IPS DF 6.9 (cell line): ENCODE results near the gene CDRT15.
"Not testable (repeated sequence)": the region's sequence is repeated elsewhere in the genome, so short reads cannot be mapped to it uniquely, and the experiment has no call there.

ENCODE experiments used
- DNase-seq: peaks from one replicate; pipeline ENCODE4 v3.0.0-alpha.2; 2013; ENCODE audit warnings: low read depth, low spot score
- H3K27ac ChIP-seq: one replicate; pipeline ENCODE4 v1.5.1; 2013; ENCODE audit warnings: low read length, control low read depth
- H3K27me3 ChIP-seq: 2 replicates; pipeline ENCODE4 v1.6.1; 2013; ENCODE audit warnings: mild to moderate bottlenecking, low read length; ENCODE audit not compliant: control insufficient read depth, insufficient read depth
- H3K36me3 ChIP-seq: 2 replicates; pipeline ENCODE4 v1.6.1; 2013; ENCODE audit warnings: low read length; ENCODE audit not compliant: control insufficient read depth, insufficient read depth
- H3K4me1 ChIP-seq: 2 replicates; pipeline ENCODE4 v1.6.1; 2013; ENCODE audit warnings: low read length; ENCODE audit not compliant: control insufficient read depth, insufficient read depth
- H3K4me3 ChIP-seq: 2 replicates; pipeline ENCODE4 v1.5.1; 2013; ENCODE audit warnings: mild to moderate bottlenecking, low read length
- H3K9me3 ChIP-seq: 2 replicates; pipeline ENCODE4 v1.6.1; 2013; ENCODE audit warnings: low read length, inconsistent platforms; ENCODE audit not compliant: control insufficient read depth, insufficient read depth
- WGBS: extraction: QIAGEN DNeasy Blood & Tissue Kit; methylation state at CpG from one replicate; pipeline ENCODE4 v1.1.7; 2013; ENCODE audit warnings: mixed read lengths, missing lambda C conversion rate; ENCODE audit not compliant: insufficient read length, insufficient coverage; 5-methylcytosine and 5-hydroxymethylcytosine counted together

The CDRT15 gene

DNA sequence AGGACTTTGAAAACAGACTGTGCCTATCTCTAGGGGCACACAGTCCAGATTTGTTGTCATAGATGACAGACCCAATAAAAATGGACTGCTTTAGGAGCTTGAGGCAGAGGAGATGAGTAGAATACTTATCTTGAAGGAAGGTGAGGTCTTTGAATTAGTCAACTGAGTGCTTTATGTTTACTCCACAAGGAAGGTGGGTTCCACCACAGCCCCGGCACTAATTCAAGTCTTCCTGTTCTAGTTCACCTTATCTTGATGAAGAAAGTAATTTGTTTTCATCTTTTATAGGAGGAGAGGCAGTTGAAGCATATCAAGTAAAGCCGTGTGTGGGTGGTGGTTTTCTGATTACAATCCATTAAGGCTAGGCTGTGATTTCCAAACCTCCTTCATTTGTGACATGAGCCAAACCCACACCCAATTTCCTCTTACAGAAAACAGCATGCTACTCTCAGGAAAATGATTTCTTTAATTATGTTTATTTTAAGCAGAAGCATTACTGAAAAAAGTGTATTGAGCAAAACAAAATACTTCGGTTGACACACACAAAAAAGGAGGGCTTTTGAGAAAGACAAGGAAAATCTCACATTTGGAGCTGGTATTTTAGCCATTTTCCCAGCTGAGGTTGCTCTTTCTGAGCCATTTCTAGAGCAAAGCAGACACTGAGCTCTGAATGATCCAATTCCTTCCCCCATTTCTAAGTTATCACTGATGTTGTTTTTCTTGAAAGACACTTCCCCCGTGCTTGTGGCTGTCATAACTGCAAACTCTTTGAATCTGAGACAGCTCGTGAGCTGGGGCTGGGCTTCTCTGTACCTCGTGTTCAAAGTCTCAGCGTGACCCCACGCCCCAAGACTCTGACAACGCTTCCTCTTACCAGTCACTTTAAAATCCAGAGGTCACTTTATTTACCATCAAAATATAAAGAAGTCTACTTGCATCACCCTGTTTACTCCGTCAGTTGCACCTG, 35.4 kb downstream of the CDRT15 start:
- no peaks in the 10 kb centered on the region for H3K9me3 ChIP-seq
- no CpG with 5 or more reads among the region's 10 CpGs for WGBS
- H3K27ac ChIP-seq: no peak overlapping the region
- H3K36me3 ChIP-seq: no peaks in the 10 kb centered on the region; the same call in 1 of the 2 replicates
- H3K4me3 ChIP-seq: no peak overlapping the region
- no peak for DNase-seq
- no peaks in the 10 kb centered on the region for H3K4me1 ChIP-seq
- no peaks in the 10 kb centered on the region for H3K27me3 ChIP-seq

DNA sequence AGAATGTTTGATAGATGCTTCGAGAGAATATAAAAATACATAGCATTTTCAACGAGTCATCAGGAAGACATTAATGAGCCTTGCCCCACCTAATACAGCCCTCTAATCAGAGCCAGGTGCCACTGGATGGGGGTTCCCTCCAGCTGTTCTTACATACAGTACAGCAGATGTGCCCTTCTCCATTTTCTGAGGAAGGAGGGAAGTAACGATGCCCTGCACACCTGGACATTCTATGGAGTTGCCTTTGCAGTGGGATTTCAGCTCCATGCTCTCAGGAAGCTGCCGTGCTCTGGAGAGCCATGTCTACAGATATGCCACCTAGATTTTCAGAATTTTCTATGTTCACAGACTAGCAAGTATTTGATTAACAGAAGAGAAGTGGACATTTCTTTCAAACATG, 36.3 kb downstream of the CDRT15 start:
- WGBS: no CpG with 5 or more reads among the region's 4 CpGs
- no peak overlapping the region for H3K4me3 ChIP-seq
- no peak for DNase-seq
- no peak overlapping the region for H3K27ac ChIP-seq
- H3K27me3 ChIP-seq: no peaks in the 10 kb centered on the region
- H3K36me3 ChIP-seq: no peaks in the 10 kb centered on the region
- H3K9me3 ChIP-seq: no peaks in the 10 kb centered on the region
- no peaks in the 10 kb centered on the region for H3K4me1 ChIP-seq

DNA sequence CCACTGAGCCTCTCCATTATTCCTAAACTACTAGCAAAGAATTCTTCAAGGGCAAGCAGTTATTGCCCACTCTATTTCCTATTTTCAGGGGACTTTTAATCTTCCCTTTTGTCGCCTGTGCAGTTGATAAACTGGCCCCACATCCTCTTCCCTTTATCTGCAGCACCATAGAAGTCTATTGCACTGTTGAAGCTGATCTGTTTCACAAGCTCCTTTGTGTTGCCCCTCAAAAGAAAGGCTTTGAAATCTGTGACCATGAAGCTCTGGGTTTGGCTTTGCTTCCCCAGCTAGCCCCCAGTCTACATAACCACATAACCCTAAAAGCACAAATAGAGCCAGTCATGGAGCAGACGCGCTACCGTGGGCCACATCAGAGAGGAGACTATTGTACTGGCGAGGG, 37.1 kb downstream of the CDRT15 start:
- H3K4me3 ChIP-seq: no peak overlapping the region
- no CpG with 5 or more reads among the region's 5 CpGs for WGBS
- H3K9me3 ChIP-seq: no peaks in the 10 kb centered on the region
- H3K27me3 ChIP-seq: no peaks in the 10 kb centered on the region
- H3K27ac ChIP-seq: no peak overlapping the region
- DNase-seq: no peak
- no peaks in the 10 kb centered on the region for H3K4me1 ChIP-seq
- no peaks in the 10 kb centered on the region for H3K36me3 ChIP-seq

- H3K36me3 ChIP-seq: no peaks in the 10 kb centered on the region
- H3K4me3 ChIP-seq: no peak overlapping the region
- H3K9me3 ChIP-seq: no peaks in the 10 kb centered on the region
- no CpG with 5 or more reads among the region's 4 CpGs for WGBS
- DNase-seq: no peak
- H3K27me3 ChIP-seq: no peaks in the 10 kb centered on the region
- H3K4me1 ChIP-seq: no peaks in the 10 kb centered on the region
- H3K27ac ChIP-seq: no peak overlapping the region
Observed at GRCh38 chr17:14198575-14198974, 38.1 kb downstream of the CDRT15 start.

- Histone ChIP-seq H3K36me3 (no peaks in the 10 kb centered on the region), H3K4me3 (no peak overlapping the region), H3K9me3 (no peaks in the 10 kb centered on the region), H3K4me1 (no peaks in the 10 kb centered on the region), H3K27me3 (no peaks in the 10 kb centered on the region), H3K27ac (no peak overlapping the region)
- no CpG with 5 or more reads among the region's 6 CpGs for WGBS
- DNase-seq: no peak
Observed at GRCh38 chr17:14198013-14198412, 38.6 kb downstream of the CDRT15 start.

DNA sequence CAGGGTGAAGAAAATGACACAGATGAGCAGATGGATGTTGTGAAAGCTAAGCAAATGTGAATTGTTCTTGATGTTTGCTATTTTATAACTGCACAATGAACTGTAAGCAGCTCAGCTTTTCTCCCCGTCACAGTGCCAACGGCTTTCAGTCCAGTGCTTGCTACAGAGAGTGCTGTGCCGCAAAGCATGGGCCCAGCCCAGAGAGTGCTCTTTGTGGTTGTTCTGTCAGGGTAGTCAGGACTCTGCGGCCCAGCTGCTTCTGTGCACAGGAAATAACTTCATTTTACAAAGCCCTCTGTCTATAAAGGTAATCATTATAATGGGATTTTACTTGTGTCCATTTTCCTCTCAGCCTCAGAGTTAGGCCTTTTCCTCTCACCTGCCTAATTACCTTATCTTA, 39.1 kb downstream of the CDRT15 start:
- no peak for DNase-seq
- H3K27ac ChIP-seq: no peak overlapping the region
- no peaks in the 10 kb centered on the region for H3K27me3 ChIP-seq
- H3K4me1 ChIP-seq: no peaks in the 10 kb centered on the region
- no CpG with 5 or more reads among the region's 4 CpGs for WGBS
- H3K4me3 ChIP-seq: no peak overlapping the region
- no peaks in the 10 kb centered on the region for H3K9me3 ChIP-seq
- H3K36me3 ChIP-seq: no peaks in the 10 kb centered on the region

DNA sequence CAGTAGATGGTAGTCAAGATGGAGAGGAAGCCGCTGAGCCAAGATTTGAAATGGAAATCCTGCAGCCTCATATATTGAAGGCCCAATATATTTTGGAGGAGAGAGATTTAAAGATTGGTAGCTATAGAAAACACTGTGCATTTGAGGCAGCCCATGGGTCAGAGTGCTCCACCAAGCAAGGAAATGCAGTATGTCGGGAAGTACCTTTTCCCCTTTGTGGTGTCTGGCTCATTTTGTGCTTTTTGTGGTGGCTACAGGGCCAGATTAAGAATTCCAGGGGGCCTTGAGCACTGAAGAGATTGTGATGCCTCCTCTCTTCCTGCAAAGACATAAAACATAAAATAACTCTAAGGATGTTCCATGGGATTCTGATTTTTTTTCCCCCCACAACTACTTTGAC, 39.6 kb downstream of the CDRT15 start:
- Histone ChIP-seq H3K27ac (no peak overlapping the region), H3K27me3 (no peaks in the 10 kb centered on the region), H3K4me1 (no peaks in the 10 kb centered on the region), H3K36me3 (no peaks in the 10 kb centered on the region), H3K4me3 (no peak overlapping the region), H3K9me3 (no peaks in the 10 kb centered on the region)
- no peak for DNase-seq
- no CpG with 5 or more reads among the region's 2 CpGs for WGBS

DNA sequence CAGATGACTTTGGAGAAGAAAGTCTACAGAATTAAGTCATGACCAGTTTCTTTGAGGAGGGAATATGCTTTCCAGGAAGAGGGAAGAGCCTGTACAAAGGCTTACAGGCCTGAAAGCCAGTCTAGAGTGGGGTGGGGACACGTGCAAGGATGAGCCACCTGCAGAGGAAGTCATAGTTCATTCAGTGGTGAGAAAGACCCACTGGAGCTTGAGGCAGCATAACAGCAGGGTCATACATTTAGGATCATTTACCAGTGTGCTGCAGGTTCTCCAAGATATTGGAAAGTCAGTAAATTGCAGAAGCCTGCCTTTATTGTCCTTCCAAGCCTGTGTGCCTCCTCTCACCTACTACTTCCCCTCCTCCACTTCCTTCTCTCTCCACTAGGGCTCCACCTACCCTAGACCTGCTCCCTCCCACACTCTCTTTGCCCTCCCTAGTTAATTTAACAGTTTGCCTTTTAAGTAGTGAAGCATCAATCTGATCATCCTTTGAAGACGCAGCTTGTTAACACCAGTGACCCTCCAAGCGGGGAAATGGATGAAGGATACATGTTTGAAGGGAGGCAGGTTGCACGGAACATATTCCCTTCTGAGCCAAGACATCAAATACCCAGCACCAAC, 40.2 kb downstream of the CDRT15 start:
- no peak overlapping the region for H3K27ac ChIP-seq
- no CpG with 5 or more reads among the region's 4 CpGs for WGBS
- H3K4me3 ChIP-seq: no peak overlapping the region
- H3K27me3 ChIP-seq: no peaks in the 10 kb centered on the region
- DNase-seq: no peak
- H3K36me3 ChIP-seq: no peaks in the 10 kb centered on the region
- no peaks in the 10 kb centered on the region for H3K4me1 ChIP-seq
- no peaks in the 10 kb centered on the region for H3K9me3 ChIP-seq

DNA sequence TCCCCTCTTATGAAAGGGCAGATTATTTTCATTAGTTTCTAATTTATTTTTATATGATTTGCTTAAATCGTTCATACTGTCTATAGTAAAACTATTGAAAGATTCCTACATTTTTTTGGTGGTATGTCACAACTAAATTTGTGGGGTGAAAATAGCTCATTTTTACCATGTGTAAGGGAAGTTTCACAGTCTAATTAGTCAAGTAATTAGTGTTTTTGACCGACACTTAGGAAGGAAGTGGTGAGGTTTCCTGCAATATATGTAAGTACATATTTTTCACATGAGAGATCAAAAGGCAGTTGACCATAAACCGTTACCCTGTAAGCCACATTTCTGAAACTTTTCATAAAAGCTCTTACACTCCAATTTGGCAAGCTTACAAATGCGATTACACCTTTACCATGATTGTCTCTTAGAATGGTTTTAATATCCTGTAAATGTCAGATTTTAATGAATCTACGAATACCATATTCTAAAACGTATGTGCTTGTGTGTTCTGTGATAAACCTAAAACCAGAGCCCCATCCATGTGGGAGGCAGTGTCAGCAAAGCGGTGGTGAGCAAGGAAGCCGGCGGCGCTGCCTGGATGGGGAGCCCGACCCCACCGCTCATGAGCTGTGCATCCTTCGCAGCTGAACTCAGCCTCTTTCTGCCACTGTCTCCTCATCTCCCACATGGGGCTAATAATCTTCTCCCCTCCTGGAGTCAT, 43.9 kb downstream of the CDRT15 start:
- not testable (repeated sequence) for DNase-seq, H3K4me1 ChIP-seq, H3K9me3 ChIP-seq, H3K27me3 ChIP-seq, H3K36me3 ChIP-seq, H3K27ac ChIP-seq, H3K4me3 ChIP-seq
- no CpG with 5 or more reads among the region's 13 CpGs for WGBS

DNA sequence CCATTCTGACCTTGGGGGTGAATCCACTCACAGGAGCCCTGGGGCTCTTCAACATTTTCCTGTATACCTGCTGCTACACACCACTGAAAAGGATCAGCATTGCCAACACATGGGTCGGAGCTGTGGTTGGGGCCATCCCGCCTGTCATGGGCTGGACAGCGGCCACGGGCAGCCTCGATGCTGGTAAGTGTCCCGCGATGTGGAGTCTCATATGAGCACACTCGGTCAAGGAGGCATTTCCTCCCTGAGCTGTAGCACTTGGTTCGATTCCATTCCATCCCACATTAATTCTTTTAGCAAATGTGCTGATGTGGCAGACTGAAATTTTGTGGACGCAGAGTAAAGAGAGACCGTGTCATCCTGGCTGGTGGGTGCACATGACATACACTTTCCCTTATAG, 44.6 kb downstream of the CDRT15 start:
- not testable (repeated sequence) for H3K4me3 ChIP-seq, H3K36me3 ChIP-seq
- WGBS: no CpG with 5 or more reads among the region's 11 CpGs

More for the DNA sequence above, 44.6 kb downstream of the CDRT15 start:
- H3K27ac ChIP-seq, H3K27me3 ChIP-seq, H3K9me3 ChIP-seq, H3K4me1 ChIP-seq, DNase-seq: not testable (repeated sequence)
